T-helper 1 cell (primary cell): ENCODE data around the gene NHLRC2.
"Not testable (repeated sequence)": the region's sequence is repeated elsewhere in the genome, so short reads cannot be mapped to it uniquely, and the experiment has no call there.

Experiments
- DNase-seq, 5 donors: peaks; one replicate each; pipeline ENCODE4 v3.0.0-alpha.2; 2012 to 2020
- total RNA-seq, 4 donors: gene quantifications; one replicate each; lab custom pipeline; 2026; lab: John Stamatoyannopoulos, UW

The NHLRC2 gene
- 13.5 to 30.0 (median 20.6) reads per million in 4 donors for total RNA-seq

GRCh38 chr10:113854013-113854760 is at the start of gene NHLRC2, which contains the start of gene DCLRE1A:
Gene NHLRC2 (plus strand): TSS chr10:113854661. CDS start chr10:113854873, 212 bp downstream.
Gene DCLRE1A (minus strand): TSS chr10:113854082. CDS start chr10:113853182, 900 bp downstream.
- DNase-seq, result peak; percentile 22 to 80 (median 33)

GRCh38 chr10:113806503-113806902 is 48.0 kb upstream of the NHLRC2 start:
- DNase-seq, result no peak

- no peak for DNase-seq
Measured at GRCh38 chr10:113808168-113808567, 46.3 kb upstream of the NHLRC2 start.

GRCh38 chr10:113814700-113815099 is 39.8 kb upstream of the NHLRC2 start:
- not testable (repeated sequence) for DNase-seq

- DNase-seq, result no peak
Measured at GRCh38 chr10:113819989-113820388, 34.5 kb upstream of the NHLRC2 start.

GRCh38 chr10:113820507-113820906 is 34.0 kb upstream of the NHLRC2 start:
- DNase-seq, result no peak

- not testable (repeated sequence) for DNase-seq
Measured at GRCh38 chr10:113821306-113821705, 33.2 kb upstream of the NHLRC2 start.

- no peak for DNase-seq
Measured at GRCh38 chr10:113822174-113822573, 32.3 kb upstream of the NHLRC2 start.

GRCh38 chr10:113823389-113823788 is 31.1 kb upstream of the NHLRC2 start:
- DNase-seq, result no peak

GRCh38 chr10:113825791-113826190 is 28.7 kb upstream of the NHLRC2 start:
- no peak for DNase-seq

- DNase-seq, result not testable (repeated sequence)
Measured at GRCh38 chr10:113828567-113828966, 25.9 kb upstream of the NHLRC2 start.

GRCh38 chr10:113842171-113842570 is 12.3 kb upstream of the NHLRC2 start:
- DNase-seq, result no peak

GRCh38 chr10:113843972-113844485 is 10.4 kb upstream of the NHLRC2 start:
- no peak for DNase-seq

GRCh38 chr10:113846036-113846435 is 8.4 kb upstream of the NHLRC2 start:
- no peak for DNase-seq

GRCh38 chr10:113849140-113849803 is 5.2 kb upstream of the NHLRC2 start:
- DNase-seq, result no peak

- peak in 1 of 5 donors; percentile 49 for DNase-seq
Measured at GRCh38 chr10:113849946-113850345, 4.5 kb upstream of the NHLRC2 start.

GRCh38 chr10:113853578-113854012 is 866 bp upstream of the NHLRC2 start:
- no peak for DNase-seq

GRCh38 chr10:113854761-113855588 is 514 bp downstream of the NHLRC2 start:
- peak in 4 of 5 donors; percentile 15 to 29 (median 23) for DNase-seq

GRCh38 chr10:113856563-113856962 is 2.1 kb downstream of the NHLRC2 start:
- DNase-seq, result no peak

GRCh38 chr10:113857210-113857609 is 2.7 kb downstream of the NHLRC2 start:
- no peak for DNase-seq

GRCh38 chr10:113858541-113858940 is 4.1 kb downstream of the NHLRC2 start:
- DNase-seq, result no peak

GRCh38 chr10:113859261-113859660 is 4.8 kb downstream of the NHLRC2 start:
- DNase-seq, result no peak

- no peak for DNase-seq
Measured at GRCh38 chr10:113865901-113866300, 11.4 kb downstream of the NHLRC2 start.
